Stimulated activated CD4-positive, alpha-beta T cell treated with anti-CD3 and anti-CD28 coated beads, Interleukin-2, amount 100 ng/mL, for 4 hours (primary cell): Measurements from ENCODE around the gene DCLK3.

Experiments
- DNase-seq: peaks from one replicate; pipeline ENCODE4 v3.0.0-alpha.2; 2020; ENCODE audit warnings: low read depth

Gene DCLK3

DNA sequence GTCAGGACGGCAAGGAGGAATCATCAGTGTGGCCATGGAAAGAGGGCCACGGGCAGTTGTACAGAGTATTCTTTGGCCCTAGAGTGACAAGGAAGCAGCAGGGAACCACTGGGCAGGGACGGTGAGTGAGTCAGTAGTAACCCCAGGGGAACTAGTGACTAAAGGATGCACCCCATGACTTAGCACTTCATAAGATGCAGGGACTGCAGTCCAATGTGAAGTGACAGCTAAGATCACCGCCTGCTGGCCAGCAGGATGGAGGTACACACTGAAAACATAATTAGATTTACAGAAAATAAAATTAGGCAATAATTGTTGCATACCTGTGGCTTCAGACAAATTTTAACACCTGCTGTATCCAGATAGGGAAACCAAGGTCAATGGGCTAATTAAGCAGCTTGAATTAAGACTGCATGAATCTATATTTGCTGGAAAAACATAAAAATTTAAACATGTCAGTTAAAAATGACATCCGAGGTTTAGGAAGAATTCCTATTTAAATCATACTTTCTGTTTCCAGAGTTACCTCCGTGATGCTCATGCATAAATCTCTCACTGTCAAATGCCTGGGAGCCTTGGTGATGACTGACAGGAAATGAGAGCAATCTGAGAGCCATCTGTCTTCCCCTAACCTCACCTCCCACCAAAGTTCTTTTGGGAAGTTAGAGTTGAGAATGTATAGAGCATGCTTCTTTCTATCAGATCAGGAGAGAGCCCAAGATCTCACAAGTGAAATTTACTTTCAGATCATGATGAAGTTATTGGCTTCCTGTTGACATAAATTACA lies 56.5 kb downstream of the DCLK3 start:
- DNase-seq = no peak

DNA sequence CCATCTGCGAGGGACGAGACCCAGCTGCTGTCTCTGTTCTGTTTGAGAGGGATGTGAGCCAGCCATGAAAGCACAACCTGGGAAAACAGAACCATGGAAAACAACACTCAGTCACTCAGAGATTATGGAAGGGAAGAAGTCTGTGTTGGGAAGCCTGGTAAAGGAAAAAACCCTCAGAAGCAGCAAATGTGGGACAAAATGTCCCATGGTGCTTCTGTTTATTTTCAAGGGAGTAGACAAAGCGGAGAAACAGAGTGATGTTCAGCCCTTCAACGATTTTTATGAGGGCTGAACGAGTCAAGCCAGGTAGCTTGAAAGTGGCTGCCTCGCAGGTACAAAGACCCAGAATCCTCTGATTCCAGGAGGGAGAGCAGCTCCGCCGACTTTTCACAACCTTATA lies 59.3 kb downstream of the DCLK3 start:
- no peak for DNase-seq

DNA sequence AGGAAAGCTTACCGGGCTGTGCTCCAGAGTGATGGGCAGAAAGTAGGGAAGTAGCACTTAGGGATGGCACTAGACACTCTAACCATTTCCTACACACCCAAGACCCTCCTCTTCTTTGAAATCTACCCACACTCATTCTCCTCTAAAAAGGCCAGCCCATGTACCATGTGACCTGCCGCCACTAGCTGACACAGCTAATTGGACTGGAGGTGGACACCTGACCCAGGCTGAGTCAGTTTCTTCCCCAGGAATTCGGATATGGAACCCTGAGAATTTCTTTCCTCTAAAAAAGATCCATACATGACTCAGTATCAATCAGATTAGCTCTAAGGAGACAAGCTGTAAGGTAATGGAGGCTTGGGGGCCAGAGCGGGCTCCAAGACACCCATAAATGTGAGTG lies 60.1 kb downstream of the DCLK3 start:
- DNase-seq = no peak

DNA sequence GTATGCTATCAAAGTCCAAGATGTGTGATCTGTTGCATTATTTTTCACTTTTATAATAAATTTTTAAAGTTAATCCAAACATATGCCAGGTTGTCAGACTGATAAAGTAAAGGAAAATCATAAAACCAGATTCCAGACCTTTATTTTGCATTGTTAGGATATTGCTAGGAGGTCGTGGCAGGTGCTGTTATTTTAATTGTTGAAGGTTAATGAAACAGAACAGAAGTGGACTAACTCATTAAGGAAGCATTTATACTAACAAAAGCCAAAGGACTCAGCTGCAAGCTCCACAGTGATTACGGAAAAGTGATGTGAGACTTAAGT lies 63.1 kb downstream of the DCLK3 start:
- no peak for DNase-seq

DNA sequence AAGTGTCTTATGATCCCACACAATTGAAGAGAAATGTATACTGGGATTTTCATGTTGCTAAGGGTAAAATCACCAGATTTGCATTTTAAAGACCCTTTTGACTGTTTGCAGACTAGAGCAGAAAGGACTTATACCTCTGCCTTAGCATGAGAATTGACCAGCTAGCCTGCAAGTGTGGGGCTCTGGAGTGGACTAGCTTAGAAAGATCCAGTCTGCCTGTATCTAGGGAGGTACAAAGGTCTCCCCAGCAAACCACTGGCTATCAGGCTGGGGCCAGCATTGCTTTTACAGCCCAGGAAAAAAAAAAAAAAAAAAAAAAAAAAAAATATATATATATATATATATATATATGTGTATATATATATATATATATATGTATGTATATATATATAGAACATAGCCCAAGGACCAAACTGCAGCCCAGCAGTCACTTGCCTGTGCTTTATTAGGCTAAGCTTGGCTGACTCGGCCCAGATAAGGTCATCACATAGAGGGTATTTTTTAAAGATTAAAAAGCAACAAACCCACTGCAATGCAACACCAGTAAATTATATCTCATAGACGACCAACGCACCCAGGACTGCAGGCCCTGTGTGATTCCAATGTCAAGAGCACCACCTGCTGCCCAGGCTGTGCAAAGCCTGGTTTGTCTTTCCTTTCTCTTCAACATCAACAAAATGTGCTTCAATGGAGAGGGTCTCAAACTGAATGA lies 63.7 kb downstream of the DCLK3 start:
- DNase-seq = no peak

DNA sequence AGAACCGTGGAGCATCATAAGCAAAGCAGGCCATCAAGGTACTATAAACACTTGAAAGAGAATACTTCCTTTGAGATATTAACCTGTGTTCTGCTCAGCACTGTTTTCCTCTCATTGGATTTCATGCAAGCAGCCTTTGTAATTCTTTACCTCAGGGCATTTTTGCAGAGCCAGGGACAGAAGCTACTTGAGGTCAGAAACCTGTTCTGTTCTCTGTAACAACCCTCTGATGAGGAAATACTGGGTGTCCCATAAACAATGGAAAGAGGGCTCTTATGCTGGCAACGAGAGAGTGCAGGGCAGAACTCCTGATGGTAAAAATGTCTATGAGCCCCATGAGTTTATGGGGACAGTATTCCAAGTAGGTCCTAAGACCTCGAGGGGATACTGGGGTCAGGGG lies 66.0 kb downstream of the DCLK3 start:
- DNase-seq = no peak

DNA sequence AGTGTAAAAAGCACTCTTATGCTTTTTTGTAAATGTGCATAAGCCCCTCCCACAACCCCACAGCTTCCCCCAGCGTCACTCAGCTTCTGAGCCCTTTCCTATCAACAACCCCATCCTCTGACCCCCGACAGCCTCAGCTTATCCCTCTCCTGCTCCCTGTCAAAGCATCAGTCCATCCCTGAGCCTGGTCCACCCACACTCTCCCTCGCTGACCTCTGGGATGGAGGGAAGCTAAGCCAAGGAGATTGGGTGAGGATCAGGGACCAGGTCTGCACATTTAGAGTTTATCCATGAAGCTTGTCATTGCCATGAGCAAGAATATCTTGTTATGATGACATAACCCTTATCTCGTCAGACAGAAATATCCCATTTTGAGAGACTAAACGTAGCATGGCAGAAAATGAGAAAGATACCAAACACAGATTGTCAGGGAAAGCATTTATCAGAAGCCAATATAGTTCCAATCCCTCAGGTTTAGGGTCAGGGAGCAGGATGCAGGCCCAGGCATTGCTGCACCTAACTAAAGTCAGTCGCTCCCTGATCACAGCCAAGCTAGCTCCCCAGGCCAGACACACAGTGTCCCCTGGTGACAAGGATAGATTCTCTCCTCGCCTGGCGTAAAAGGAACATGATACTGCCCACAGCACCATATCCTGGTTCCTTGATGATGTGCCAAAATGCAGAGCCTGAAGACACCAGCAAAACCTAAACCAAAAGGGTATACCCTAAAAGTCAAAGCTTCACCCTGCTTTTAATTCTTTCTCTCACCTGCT lies 66.9 kb downstream of the DCLK3 start:
- no peak for DNase-seq

DNA sequence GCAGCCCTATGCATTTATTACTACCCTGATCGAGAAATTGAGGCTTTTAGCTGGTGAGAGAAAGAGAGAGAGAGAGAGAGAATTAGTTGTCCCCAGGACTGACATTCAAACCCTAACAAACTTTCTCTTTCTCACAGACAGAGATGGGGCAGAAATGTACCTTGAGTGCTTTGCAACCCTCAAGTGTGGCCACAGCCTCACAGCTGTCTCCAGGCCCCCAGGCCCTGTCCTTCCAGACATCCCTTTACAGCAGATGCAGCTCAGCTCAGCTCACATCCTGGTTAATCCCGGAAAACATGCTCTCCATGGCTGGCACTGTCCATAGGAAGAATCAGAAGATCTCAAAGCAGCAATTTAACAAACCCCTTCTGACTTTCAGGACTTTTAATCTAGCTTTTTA lies 67.6 kb downstream of the DCLK3 start:
- DNase-seq = no peak

DNA sequence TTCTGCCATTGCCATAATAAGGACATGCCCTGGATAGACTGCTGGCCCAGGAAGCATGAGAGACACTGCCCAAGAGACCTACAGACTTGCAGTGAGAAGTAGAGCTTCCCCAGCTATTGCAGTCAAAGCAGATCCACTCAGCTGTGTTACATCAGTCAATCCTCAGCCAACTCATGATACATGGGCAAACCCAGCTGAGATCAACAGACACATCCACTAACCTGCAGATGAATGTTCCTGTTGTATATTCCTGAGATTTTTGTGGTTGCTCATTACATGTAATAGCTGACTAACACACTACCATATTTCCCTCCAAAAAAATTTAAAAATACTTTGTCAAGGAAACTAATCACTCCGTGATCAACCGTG lies 68.6 kb downstream of the DCLK3 start:
- DNase-seq = no peak

DNA sequence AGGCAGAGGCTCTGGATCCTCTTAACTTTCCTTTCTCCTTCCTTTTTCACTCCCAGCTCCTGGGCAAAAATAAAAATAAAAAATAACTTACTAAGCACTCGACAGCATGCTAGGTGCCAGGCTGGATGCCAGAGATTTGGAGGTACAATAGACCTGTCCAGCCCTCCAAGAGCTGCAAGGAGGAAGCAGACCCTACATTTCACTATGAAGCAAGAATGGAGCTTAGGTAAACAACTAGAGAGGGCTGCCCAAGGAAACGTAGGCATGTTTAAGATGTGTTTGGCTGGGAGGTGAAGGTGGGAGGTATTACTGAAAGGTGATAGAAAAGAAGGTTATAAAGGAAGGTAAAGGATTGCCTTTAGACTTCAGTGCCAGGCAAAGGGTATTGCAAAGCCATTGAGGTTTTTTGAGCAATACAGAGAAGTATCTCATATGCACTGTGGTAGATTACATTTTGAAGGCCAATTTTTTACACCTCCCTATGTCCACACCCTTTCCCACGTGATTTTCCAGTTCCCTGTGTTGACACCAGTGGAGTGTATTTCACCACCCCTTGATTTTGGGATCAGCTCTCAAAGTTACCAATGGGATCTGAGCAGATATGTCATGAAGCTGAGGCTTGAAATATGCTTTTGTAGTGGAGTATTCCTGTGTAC lies 69.1 kb downstream of the DCLK3 start:
- DNase-seq = no peak

DNA sequence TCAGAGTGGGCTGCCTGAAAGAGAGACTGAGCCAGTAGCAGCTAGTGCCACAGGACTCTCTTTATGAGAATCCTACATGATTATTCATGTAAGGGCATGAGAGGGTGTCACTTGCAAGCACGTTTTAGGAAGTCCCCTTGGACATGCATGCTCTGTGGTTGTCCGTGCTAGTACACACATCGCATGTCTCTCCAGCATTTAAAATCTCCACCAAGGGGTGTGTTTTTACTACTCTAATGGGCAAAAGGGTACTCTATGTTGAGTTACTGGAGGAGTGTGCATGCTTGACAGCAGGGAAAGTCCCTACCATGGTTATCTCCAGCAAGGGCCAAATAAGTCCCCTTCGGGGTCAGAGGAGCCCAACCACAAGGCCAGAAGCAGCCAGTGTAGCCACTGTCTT lies 70.7 kb downstream of the DCLK3 start:
- DNase-seq = no peak

DNA sequence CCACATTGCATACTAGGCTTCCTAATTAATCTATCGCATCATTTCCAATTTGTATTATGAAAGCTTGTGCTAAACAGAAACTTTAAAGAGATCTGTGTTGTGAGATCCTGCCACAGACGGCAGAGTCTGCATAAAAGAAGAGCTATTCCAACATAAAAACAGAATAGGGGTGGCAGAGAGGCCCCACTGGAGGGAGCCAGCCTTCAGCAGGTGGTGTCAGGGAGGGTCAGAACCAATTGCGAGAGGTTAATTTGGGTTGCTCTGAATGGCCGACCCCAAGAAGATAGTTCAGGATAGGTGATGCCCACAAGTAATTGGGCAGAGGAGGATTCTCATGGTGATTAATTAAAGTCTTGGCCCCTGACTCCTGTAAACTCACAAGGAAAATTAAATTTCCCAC lies 74.8 kb downstream of the DCLK3 start:
- no peak for DNase-seq

DNA sequence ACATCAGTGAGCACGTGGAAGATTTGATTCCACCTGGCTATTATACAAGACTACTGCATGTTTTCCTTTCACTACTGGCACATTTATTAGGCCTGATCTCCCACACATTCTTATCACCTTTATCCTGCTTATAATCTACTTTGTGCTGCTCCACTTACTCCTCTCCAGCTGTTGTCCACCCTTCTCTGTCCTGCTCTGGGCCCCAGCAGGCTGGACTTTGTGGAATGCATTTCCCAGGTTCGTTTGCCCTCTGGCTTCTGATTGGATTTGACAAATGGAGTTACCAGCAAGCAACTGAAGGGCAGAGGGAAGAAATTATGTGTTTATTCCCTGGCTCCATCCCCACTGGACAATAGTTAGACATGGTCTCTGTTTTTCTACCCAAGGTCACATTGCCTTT lies 75.5 kb downstream of the DCLK3 start:
- DNase-seq = no peak

DNA sequence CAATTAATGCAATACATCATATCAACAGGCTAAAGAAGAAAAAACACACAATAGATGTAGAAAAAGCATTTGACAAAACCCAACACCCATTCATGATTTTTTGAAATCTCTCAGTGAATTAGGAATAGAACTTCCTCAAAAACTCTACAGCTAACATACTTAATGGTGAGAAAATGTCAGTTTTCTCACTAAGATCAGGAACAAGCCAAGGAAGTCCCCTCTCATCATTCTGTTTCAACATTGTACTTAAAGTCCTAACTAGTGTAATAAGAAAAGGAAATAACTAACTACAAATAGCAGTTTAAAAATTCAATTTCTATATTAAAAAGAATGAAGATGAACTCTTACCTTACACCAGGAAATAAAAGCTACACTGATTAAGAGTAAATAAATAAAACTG lies 77.8 kb downstream of the DCLK3 start:
- DNase-seq = no peak

DNA sequence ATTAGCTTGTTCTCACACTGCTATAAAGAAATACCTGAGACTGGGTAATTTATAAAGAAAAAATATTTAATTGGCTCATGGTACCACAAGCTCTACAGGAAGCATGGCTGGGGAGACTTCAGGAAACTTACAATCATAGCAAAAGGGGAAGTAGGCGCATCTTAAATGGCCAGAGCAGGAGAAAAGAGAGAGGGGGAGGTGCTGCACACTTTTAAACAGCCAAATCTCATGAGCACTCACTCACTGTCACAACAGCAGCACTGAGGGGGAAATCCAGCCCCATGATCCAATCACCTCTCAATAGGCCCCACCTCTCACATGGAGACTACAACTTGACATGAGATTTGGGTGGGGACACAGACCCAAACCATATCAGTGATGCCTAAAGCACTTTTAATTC lies 82.5 kb downstream of the DCLK3 start:
- DNase-seq = no peak

DNA sequence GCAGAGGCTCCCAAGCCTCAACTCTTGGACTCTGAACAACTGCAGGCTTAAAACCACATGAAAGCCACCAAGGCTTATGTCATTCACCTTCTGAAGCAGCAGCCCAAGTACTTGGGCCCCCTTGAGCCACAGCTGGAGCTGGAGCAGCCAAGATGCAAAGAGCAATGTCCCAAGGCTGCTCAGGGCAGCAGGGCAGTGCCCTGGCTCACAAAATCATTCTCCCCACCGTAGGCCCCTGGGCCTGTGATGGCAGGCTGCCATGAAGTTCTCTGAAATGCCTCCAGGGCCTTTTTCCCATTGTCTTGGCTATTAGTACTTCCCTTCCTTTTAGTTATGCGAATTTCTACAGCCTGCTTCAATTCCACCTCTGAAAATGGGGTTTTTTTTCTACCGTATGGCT lies 83.4 kb downstream of the DCLK3 start:
- DNase-seq = no peak

DNA sequence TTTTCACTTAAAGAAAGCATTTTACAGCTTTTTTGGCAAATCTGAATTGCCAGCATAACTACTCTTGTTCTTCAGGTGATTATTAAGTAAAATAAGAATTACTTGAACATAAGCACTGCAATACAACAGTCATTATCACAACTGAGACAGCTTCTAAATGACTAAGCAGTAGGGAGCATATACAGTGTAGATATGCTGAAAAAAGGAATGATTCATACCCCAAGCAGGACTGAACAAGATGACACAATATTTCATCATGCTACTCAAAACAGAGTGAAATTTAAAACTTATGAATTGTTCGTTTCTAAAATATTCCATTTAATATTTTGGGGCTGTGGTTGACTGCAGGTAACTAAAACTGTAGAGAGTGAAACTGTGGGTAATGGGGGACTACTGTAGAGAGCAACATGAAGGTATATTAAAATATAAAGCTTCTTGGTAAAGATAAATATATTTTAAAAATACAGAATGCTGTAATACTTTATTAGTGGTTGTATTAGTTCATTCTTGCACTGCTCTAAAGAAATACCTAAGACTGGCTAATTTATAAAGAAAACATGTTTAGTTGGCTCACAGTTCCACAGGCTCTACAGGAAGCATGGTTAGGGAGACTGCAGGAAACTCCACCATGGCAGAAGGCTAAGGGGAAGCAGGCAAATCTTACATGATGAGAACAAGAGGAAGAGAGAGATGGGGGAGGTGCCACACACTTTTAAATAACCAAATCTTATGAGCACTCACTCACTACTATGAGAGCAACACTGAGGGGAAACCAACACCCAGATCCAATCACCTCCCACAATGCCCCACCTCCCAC lies 84.8 kb downstream of the DCLK3 start:
- DNase-seq = no peak

DNA sequence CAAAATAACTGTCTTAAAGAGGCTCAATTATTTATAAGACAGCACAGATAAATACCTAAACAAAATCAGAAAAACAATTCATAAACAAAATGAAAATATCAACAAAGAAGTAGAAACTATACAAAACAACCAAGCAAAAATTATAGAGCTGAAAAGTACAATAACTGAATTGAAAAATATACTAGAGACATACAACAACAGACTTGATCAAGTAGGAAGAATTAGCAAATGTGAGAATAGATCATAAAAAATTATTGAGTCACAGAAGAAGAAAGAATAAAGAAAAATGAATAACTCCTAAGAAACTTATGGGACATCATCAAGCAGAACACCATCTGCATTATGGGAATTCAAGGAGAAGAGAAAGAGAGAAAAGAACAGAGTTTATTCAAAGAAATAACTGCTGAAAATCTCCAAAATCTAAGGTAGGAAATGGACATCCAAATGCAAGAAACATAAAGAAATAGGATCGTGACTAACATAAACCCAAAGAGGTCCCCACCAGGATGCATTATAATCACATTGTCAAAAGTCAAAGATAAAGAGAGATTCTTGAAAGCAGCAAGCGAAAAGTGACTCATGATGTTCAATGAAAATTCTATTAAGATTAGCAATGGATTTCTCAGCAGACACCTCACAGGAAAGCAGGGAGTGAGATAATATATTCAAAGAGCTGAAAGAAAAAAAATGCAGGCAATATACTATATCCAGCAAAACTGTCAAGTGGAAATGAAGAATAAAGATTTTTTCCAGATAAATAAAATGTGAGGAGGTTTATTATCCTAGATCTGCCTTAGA lies 85.9 kb downstream of the DCLK3 start:
- no peak for DNase-seq

DNA sequence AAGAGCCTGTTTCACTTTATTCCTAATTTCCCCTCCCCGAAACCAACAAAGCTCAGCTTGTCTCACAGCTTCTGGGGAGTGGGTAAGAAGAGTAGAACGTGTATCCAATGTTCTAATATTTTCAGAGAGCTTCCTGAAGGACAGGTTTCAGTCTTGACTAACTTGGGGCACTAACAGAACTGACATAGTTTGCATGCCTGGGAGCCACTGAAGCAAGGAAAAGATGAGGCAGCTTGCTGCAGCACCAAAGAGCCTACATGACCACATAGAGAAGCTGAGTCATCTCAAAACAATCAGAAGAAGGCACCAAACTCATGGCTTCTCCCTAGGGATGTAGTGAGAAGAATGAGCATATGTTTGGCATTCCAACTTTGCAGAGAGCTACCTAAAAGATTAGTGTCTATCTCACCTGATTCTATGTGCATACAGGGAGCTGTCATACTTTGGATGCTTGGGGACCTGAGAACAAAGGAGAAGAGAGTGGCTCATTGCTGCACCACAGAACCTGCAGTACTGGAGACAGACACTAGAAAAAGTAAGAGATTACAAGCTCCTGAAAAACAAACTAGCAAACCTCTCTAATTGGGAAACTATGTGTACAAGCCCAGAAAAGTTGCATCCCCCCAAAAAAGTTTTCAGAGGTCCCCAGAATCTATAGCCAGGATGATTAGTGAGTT lies 86.9 kb downstream of the DCLK3 start:
- no peak for DNase-seq

DNA sequence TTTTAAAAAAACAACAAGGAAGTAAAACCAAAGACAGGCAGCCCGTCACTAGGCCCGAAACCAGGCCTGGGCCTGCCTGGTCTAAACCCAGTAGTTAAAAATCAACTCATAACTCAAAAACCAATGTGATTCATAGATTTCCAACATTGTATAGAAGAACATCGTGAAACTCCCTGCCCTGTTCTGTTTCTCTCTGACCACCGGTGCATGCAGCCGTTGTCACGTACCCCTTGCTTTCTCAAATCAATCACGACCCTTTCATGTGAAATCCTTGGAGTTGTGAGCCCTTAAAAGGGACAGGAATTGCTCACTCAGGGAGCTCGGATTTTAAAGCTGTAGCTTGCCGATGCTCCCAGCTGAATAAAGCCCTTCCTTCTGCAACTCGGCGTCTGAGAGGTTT lies 89.5 kb downstream of the DCLK3 start:
- no peak for DNase-seq

DNA sequence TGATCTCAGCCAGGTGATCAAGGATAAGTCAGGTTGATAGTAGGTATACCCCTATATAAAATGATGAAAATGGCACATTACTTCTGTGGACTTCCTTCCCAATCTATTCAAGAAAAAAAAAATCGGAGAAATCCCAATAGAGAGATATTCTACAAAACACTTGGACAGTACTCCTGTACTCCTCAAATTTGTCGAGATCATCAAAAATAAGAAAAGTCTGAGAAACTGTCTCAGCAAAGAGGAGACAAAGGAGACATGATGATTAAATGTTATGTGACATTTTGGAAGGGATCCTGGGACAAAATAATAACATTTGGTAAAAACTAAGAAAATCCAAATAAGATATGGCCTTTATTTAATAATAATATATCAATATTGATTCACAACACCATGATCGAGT lies 94.6 kb downstream of the DCLK3 start:
- no peak for DNase-seq
